Putamen (tissue), 1 donor: ENCODE data around the gene ZFP69B.

ENCODE experiments used
- DNase-seq: peaks from one replicate; pipeline ENCODE4 v3.0.0-alpha.2; 2016; ENCODE audit warnings: low spot score

Gene ZFP69B

DNA sequence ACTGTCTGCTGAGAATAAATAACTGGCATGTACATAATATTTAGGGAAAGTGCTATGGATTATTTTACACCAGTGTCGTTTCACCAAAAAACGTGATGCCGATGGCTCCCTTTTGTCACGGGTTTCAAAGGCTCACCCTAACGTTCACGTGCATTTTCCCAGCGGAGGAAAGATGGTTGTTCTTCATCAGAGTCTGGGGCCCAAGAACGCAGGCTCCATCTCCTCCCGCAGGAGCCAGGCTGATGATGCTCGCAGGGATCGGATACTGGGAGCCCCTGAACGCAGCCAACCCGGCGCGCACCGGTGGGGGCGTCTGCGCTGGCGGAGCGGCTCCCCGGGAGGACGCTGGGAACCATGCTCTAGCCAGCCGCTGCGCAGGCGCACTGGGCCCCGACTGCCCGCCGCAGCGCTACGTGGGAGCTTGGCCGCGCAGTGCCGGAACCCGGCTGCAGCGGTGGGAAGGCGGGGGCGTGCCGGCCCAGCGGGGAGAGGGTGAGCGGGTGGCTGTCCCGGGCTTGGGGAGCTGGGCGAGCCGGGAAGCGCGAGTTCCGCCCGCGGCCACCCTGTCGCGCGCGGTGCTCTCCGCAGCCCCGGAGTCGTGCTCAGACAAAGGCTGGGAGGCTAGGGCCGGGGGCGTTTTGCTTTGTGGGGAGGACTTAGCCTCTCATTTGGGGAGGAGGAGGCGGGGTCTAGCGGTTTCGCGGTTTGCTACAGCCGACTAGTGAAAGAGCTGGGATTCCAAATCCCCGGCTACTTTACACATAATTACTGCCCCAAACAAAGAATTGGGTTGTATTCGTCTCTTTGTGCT is at the start of gene ZFP69B:
TSS of gene ZFP69B (plus strand) at position 793 of the 811 bp plus-strand sequence. CDS start 486 bp downstream, outside the sequence.
- peak; percentile 89 for DNase-seq

DNA sequence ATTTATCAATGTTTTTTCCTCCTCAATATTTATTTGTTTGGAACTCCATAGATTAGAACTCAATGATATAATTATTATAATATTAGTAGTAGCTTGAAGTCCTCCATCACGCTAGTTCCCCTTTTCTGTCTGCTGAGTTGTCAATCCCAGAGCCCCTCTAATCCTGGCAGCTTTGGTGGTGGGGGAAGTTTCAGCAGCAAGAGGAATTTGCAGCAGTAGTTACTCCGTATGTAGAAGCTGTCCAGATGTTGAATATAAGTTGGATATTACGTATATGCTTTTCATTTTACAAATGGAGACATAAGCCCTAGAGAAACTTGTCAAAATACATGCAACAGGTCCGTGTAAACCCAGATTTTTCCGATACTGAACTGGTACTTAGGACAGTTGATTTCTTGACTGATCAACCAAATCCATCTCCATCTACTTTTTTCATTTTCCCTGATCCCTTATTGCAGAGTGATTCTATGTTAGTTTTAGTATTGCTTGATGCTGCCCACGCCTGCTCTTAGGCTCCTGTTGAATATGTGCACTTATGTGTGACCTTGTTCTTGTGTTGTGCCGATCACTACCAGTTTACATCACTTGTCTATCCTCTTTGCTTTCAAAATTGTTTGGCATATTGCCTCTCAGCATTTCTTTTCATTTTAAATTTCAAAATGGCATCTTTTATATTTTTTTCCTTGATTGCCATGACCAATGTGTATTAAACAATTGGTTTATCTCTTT is 48.6 kb upstream of the ZFP69B start:
- DNase-seq, result no peak

DNA sequence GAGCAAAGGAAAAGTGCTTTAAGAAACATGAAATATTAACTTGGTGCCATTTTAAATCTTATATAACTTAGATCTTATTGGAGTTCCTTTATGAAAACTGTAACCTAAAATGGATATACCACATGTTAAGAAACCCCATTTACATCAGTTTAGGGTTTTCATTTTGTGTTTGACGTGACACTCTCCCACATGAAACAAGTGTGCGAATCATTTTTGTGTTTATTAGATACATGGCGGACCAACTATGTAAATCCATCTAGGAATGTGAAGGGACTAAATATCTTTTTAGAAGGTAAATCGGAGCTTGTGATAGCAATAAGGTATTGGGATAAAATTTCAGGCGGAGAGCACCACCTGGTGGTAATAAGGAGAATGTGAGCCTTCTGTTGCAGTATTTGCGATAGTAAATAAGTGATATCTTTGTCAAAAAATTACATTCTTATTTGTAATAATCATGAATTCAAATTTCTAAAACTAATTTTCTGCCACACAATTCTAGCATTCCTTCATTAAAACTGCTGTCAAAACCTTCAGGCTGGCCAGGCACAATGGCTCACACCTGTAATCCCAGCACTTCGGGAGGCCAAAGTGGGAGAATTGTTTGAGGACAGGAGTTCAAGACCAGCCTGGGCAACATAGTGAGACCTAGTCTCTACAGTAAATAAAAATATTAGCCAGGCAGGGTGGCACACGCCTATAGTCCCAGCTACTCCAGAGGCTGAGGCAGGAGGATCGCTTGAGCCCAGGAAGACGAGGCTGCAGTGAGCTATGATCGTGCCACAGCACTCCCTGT is 45.4 kb upstream of the ZFP69B start:
- DNase-seq, result no peak

DNA sequence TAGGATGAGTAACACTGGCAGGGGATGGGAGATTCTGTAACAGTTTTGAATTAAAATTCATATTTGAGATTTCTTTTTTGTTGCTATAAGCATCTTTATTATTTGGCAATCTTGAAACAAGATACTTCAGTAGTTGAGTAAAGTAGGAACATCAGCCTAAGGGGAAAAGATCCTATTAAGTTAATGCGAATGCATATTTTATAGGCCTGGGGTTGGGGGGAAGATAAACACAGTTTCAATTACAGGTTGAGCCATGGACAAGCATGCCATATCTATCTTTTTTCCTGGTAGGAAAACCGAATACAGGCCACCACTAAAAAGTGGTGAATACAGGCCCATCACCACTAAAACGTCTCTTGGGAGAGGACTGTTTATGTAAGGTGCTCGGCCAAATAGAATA is 44.5 kb upstream of the ZFP69B start:
- no peak for DNase-seq

DNA sequence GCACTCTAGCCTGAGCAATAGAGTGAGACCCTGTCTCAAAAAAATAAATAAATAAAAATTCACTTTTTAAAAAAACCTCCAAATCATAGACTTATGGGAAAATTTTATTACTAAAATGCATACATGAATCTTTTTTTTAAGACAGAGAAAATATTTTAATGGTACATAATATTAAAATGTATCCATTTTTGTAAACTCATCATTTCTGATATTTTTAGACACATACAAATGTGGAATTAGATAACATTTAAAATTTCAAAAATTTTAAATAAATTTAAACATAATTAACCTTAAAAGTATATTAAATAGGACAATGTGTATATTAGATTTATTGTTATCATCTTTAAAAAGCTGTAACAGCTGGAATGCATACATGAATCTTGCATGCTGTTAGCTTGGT is 42.8 kb upstream of the ZFP69B start:
- no peak for DNase-seq

DNA sequence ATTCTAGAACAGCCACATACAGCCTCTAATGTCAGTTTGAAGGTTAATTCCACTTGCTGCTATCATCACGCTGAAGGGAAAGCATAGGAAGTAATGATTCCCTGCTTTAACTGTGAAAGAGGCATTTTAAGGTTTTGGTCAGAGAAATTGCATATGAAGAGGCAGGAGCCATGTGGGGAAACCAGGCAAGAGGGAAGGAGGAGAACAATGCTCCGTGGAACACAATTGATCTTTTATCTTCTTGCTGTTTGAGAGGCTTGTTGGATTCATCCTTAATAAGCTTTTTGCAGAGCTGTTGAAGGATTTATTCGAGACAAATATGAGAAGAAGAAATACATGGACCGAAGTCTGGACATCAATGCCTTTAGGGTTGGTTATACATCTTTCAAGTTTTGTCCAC is 40.8 kb upstream of the ZFP69B start:
- no peak for DNase-seq

DNA sequence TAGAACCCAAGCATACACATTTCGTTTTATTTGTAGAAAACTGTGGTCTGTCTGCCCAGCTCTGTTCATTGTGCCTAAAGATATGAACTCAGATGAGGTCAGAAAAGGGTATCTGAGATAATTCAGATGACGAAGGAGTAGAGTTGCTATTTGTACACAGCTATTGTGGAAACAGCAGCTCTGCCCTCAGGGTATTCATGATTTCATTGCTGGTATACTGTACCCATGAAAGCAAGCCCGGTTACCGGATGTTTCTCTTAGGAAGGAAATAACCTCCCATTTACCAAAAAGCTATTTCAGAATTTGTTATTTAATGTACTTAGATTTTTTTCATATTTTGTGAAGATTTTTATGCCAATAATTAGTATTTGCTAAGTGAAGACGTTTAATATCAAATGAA is 39.0 kb upstream of the ZFP69B start:
- DNase-seq, result no peak

DNA sequence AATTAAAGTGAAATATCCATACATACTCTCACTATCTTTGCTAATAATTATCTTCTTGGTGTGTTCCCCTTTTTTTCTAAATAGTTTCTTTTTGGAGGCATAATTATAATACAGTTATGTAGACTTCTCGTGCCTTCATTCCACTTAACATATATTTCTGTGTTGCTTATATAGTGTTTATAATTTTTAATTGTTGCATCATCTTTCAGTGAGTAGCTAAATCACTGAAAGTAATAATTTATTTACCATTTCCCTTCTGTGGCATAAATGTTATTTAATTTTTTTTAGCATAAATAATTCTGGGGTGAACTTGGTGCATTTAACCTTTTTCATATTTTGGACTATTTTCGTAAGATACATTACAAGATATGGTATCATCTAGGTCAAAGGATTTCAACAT is 38.4 kb upstream of the ZFP69B start:
- no peak for DNase-seq

DNA sequence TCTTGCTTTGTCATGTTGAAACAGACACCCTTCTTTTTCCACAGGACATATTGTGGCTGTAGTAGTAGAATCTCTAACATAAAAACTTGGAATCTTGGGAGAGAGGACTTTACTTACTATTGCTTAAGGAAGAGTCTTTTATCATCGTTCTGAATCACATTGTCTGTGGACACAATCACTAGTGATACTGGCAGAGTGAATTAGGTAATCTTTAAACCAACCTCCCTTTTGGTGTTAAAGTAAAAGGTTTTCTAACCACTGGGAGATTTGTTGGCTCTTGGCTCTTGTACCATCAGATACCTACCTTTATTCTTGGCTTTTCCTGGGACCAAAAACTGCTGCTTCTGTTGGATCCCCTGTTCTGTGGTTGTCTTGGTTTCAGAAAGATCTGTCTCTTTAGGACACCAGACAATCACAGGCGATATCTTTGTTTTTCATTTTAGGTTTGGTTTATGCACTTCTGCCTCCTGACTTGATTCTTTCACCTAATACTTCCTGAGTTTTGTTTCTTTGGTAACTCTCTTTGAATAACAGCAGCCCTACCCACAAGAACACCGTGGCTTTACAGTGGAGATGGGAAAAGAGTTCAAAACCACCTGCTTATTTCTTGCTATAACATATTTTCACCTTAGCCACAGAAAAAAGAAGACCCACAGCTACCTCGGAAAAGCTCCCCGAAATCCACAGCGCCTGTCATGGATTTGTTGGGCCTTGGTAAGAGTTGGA is 36.6 kb upstream of the ZFP69B start:
- no peak for DNase-seq

DNA sequence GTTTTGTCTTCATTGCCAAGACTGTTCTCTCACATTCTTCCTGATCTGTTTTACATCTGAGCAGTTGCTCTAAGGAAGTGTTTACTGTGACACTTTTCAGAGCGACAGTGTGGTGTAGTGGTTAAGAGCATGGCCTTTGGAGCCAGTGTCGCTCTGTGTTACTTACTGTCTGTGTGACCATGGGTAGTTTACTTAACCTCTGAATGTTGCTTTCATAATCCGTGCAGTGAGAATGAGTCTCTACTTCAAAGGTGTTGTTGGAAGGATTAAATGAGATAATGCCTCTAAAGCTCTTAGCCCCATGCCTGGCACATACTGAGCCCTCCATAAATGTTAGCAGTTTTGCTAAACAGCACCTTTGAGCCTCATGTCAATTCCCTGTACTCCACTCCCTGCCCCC is 35.9 kb upstream of the ZFP69B start:
- DNase-seq, result no peak

DNA sequence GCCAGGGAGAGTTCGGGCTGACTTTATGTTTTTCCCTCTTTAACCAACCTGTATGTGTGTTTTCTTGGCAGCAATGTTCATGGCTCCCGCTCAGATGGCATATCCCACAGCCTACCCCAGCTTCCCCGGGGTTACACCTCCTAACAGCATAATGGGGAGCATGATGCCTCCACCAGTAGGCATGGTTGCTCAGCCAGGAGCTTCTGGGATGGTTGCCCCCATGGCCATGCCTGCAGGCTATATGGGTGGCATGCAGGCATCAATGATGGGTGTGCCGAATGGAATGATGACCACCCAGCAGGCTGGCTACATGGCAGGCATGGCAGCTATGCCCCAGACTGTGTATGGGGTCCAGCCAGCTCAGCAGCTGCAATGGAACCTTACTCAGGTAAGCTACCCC is 33.6 kb upstream of the ZFP69B start:
- DNase-seq, result no peak

DNA sequence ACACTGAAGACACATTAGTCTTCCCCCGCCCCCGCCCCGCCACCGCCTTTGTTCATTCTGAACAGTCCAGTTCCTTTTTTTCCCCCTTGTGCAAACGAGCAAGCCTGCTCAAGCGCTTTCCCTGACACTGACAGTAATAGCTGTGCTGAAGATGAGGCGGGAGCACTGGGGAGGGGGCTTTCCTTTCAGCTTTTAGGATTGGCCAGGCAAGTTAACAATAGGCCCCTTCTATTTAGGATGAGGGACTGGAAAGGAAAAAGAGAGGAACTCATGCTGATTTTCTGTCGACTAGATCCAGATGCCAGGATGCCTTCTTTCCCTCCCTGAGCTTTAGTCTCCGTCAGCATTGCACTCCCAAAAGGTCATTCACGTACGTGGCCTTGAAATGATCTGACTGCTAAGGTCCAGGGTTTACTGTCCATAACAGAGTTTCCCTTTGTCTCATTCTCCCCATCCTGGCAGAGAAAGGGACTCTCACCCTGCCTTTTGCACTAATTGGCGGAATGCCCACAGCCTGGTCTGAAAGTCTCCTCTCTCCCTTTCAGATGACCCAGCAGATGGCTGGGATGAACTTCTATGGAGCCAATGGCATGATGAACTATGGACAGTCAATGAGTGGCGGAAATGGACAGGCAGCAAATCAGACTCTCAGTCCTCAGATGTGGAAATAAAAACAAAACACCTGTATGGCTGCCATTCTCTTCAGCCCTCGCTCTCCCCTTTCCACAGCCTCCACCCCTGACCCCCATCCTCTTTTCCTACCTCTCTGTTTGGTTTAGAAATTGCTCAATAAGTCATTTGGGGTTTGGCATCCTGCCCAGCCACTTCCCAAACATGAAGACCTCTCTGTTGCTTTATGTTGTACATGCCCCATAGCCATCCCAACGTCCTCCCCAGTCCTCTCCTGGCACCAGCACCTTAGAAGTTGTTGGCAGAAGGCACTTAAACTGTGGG is 28.6 kb upstream of the ZFP69B start:
- DNase-seq, result peak; percentile 72

DNA sequence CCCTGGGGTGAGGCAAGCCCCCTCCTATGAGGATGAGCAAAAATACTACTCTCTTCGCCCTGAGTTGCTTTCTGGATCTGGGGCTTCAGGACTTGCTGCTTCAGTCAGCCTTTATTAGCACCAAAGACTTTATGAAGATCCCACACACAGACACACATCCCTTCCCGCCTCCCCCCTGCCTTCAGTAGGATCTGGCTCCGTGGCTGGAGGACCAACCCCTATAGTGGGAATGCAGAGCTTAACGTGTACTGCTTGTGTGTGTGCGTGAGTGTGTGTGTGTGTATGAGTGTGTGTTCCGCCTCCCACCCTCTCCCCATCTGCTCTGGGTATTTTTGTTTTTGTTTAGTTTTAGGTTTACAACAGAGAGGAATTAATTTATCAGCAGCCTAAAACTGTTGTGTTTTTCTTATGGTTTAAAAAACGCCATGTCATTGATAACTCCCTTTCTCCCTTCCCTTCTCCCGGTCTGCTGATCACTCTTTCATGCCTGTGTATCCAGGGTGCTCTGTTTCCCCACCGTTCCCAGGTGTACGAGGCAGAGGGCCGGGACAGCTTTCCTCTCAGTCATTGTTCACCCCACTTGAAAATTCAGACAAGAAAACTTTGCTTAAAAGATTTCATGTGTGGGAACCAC is 27.5 kb upstream of the ZFP69B start:
- no peak for DNase-seq

DNA sequence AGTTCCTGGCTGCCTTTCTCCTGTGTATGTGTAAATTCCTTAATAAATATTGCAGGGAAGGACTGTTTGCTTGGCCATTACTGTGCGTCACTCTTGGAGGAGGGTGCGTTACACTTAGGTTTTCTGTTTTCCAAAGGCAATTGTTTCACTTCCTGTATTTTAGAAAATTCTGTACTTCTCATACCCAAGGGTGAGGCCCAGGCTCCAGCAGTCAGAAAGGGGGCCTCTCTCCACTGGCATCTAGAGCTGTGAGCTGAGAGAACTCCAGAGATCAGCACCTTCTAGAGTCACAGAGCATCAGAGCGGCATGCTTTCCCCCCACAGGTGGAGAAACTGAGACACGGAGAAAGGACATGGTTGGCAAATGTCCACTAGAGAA is 27.0 kb upstream of the ZFP69B start:
- no peak for DNase-seq

DNA sequence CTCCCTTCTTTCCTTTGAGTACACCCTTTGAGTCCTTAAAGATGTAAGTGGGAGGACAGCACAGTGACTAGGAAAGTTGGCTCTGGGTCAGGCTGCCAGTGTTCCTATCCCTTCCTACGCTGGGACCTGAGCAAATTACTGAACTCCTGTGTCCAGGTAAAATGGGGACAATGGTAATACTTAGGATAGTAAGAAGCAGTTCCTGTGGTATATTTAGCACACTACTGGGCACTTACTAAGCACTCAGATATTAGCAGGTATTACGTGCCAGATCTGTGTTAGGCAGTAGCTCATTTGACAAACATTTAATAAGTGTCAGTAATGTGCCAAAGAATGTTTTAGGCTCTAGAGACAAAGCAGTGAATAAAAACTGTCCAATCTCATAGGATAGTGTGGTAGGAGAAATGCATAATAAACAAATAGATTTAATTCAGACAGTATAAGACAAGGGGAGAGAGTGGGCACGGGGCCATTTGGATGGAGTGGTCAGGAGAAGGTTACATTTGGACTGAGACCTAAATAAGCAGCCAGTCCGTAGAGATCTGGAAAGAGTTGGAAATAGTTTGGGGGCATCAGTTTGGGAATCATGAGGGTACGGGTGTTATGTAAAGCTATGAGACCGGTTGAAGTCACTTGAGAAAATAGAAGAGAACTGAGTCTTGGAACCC is 26.2 kb upstream of the ZFP69B start:
- DNase-seq, result no peak

DNA sequence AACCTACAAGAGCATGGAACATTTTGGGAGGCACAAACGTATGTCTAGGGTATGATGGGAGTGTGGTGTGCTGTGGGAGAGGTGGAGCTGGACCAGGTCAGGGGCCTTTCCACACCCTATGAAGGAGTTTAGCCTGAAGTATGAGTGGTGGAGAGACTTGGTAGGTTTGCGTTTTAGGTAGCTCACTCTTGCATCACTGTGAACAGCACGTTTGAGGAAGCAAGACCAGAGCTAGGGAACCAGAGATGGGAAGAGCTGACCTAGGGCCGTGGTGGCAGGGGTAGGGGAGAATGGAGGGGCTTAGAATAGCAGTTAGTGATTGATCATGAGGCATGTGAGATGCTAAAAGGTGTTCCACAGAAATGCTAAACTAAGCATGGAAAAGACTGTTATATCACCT is 25.1 kb upstream of the ZFP69B start:
- DNase-seq, result no peak

DNA sequence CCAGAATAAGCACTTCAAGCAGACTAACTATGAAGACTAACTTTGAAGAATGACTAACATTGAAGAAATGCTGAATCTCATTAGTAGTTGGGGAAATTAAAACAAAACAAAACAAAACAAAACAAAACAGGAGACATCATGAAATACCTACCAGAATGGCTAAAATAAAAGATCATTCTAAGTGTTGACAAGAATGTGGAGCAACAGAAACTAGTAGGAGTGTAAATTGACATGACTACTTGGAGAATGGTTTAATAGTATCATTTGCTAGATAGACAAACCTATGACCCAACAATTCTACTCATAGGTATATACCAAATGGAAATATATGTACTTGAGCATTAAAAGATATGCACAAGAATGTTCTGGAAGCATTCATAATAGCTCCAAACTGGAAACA is 18.9 kb upstream of the ZFP69B start:
- DNase-seq, result no peak

DNA sequence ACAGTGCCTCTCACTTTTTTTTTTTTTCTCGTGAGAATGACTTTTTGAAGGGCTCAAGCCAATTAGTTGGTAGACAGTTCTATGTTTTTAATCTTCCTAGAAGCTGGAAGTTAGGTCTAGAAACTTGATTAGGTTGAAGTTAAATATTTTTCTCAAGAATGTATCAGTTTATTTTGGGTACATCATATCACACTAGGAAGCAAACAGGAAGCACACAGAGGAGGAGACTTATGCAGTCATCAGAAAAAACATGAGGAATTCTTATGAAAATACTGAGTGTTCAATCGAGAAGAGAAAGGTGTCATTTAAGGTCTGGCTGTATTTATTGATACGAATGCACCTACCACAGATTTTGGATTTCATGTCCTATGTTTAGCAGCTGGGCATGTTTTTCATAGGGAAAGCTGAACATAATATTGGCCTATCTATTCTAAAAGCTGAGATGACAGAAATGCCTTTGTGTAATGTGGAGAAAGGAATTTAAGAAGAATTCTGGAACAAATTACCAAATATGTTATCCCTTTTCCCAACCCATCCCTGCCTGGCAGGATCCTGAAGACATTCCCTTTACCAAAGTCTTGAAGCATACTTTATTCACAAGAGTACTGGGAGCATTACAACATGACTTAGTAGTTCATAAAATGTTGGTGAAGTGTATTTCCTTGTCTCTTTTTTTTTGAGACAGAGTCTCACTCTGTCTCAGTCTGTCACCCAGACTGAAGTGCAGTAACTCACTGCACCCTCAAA is 17.5 kb upstream of the ZFP69B start:
- no peak for DNase-seq

DNA sequence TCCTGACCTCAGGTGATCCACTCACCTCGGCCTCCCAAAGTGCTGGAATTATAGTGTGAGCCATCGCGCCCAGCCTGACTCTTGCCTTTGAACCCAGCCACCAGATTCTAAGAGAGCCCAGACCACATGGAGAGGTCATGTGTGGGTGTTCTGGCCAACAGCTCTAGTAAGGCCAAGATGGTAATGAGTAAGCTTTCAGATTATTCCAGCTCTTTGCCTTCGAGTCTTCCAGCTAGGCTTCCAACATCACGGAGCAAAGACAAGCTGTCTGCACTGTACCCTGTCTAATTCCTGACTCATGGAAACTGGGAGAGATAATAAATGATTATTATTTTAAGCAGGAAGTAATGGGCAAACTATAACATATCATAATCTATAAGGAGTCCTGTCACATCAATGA is 14.8 kb upstream of the ZFP69B start:
- no peak for DNase-seq
